Ishikawa (cell line): ENCODE results near the gene CFAP54.

Source experiments
- CEBPB ChIP-seq: IDR thresholded peaks from 2 replicates; pipeline ENCODE4 v1.6.1; 2012
- CREB1 ChIP-seq: IDR thresholded peaks from 2 replicates; pipeline ENCODE4 v1.6.1; 2012; ENCODE audit warnings: low read depth
- EGR1 ChIP-seq: IDR thresholded peaks from 2 replicates; pipeline ENCODE4 v1.6.1; 2012
- EP300 ChIP-seq: IDR thresholded peaks from 2 replicates; pipeline ENCODE4 v1.6.1; 2012; ENCODE audit warnings: borderline replicate concordance
- FOXM1 ChIP-seq: IDR thresholded peaks from 2 replicates; pipeline ENCODE4 v1.6.1; 2012; ENCODE audit warnings: low read depth, borderline replicate concordance
- NFIC ChIP-seq: IDR thresholded peaks from 2 replicates; pipeline ENCODE4 v1.6.1; 2012
- RAD21 ChIP-seq: IDR thresholded peaks from 2 replicates; pipeline ENCODE4 v1.6.1; 2012; ENCODE audit warnings: low read depth
- REST ChIP-seq: IDR thresholded peaks from 2 replicates; pipeline ENCODE4 v1.6.1; 2012; ENCODE audit warnings: low read depth, mild to moderate bottlenecking
- TAF1 ChIP-seq: IDR thresholded peaks from 2 replicates; pipeline ENCODE4 v1.6.1; 2012; ENCODE audit warnings: low read depth, mild to moderate bottlenecking
- TCF12 ChIP-seq: IDR thresholded peaks from 2 replicates; pipeline ENCODE4 v1.6.1; 2012; ENCODE audit warnings: low read depth
- TEAD4 ChIP-seq: IDR thresholded peaks from 2 replicates; pipeline ENCODE4 v1.6.1; 2012
- USF1 ChIP-seq: IDR thresholded peaks from 2 replicates; pipeline ENCODE4 v1.6.1; 2012
- YY1 ChIP-seq: IDR thresholded peaks from 2 replicates; pipeline ENCODE4 v1.6.1; 2012; ENCODE audit warnings: low read depth
- ZBTB7A ChIP-seq: IDR thresholded peaks from 2 replicates; pipeline ENCODE4 v1.6.1; 2012; ENCODE audit warnings: low read depth
- TF ChIP-seq, protein P1 (sequence below): IDR thresholded peaks from 2 replicates; pipeline ENCODE4 v1.6.1; 2012

CFAP54 gene

GRCh38 chr12:96861656-96862055 lies 372.3 kb downstream of the CFAP54 start:
- TF ChIP-seq REST (no peak), ZBTB7A (no peak), TCF12 (no peak), TAF1 (no peak), USF1 (no peak), NFIC (no peak), TEAD4 (no peak), RAD21 (no peak), FOXM1 (no peak), YY1 (no peak), CREB1 (no peak), CEBPB (no peak), EGR1 (no peak), EP300 (no peak)
- TF ChIP-seq, protein P1, sequence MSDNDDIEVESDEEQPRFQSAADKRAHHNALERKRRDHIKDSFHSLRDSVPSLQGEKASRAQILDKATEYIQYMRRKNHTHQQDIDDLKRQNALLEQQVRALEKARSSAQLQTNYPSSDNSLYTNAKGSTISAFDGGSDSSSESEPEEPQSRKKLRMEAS = no peak

DNA sequence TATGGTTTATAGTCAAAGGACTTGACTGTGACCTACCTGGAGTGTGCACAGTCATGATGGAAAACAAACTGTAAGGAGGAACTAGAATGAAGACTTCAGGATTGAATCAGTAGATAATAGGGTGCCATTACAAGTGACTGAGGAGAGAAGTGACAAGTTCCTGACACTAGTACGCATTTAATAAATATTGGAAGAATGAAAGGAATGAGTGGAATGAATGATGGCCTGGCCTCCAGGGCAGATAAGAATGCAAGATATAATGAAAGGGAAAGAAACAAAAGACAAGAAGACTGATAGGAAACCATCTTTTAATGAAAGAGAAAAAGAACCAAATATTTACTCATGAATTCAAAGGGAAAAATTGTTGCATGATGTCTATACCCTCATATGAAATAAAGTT lies 372.9 kb downstream of the CFAP54 start:
- TF ChIP-seq TEAD4 (no peak), TAF1 (no peak), YY1 (no peak), CREB1 (no peak), REST (no peak), RAD21 (no peak), CEBPB (no peak), NFIC (no peak), USF1 (no peak)
- TF ChIP-seq, protein P1 = no peak

DNA sequence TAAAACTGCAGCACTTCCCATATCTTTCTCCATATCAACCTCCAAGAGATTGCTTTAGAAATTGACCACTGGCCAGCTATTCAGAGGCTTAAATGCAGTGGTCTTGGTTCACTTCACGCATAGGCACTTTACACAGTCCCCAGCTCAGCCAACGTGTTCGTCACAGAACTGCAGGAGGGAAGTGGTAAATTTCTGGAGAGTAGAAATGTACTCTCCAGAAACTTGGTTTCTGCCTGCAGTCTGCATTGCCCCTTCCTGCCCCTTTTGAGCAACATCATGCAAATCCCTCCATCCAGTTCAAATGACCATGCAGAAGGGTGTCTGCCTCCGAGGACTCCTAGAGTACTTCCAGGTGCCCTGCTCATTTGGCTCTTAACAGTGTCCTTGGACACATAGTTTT lies 375.0 kb downstream of the CFAP54 start:
- no peak for TF ChIP-seq USF1
- TF ChIP-seq TEAD4 = no peak
- TF ChIP-seq TAF1 = no peak
- TF ChIP-seq CEBPB = no peak

GRCh38 chr12:96866801-96867590 lies 377.6 kb downstream of the CFAP54 start:
- no peak for TF ChIP-seq EGR1
- TF ChIP-seq TCF12 = no peak
- TF ChIP-seq, protein P1 = no peak
- no peak for TF ChIP-seq REST
- TF ChIP-seq FOXM1 = no peak
- no peak for TF ChIP-seq NFIC
